ENCODE measurements around the gene BPTF.
"Not testable (repeated sequence)": the region's sequence is repeated elsewhere in the genome, so short reads cannot be mapped to it uniquely, and the experiment has no call there.

BPTF gene

GRCh38 chr17:67824735-67825626, at the start of gene BPTF:
Gene BPTF, plus strand, starts transcription at chr17:67825503. Its CDS starts 222 bp downstream, at chr17:67825725.
- peak; percentile 71 to 83 for DNase-seq

GRCh38 chr17:67779098-67779672, 46.1 kb upstream of the BPTF start:
- DNase-seq, result peak in 1 of 2 donors; percentile 16

GRCh38 chr17:67784364-67785121, 40.8 kb upstream of the BPTF start:
- DNase-seq, result peak in 1 of 2 donors; percentile 64

DNA sequence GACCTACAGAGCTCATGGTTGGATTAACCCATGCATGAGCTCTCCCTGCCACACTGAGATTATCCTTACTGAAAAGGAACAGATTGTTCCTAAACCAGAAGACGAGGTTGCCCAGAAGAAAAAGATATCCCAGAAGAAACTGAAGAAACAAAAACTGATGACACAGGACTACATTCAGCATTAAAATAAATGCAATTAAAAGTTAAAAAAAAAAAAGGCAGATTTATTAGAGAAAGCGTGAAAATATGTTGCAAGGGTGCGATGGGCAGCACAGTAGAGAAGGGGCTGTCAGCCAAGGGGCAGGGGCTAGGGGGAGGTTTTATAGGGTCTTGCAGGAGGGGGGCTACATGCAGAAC, 40.2 kb upstream of the BPTF start:
- no peak for DNase-seq

DNA sequence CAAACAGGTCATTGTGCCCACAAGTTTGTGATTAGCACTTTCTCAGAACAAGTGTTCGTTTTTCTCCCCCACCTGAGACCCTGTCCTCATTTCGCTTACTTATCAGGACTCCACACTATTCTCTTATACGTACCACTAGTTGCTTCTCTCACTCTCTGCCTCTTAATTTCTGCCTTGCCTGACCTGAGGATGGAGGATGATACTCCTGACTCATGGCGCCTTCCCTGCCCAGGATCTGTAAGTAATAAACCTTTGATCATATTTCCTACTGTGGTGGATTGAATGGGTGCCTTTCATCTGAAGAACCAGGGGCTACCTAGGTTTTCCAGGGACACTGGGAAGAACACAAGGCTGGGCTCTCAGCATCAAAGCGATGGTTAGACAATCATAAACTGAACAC, 39.8 kb upstream of the BPTF start:
- DNase-seq, result no peak

DNA sequence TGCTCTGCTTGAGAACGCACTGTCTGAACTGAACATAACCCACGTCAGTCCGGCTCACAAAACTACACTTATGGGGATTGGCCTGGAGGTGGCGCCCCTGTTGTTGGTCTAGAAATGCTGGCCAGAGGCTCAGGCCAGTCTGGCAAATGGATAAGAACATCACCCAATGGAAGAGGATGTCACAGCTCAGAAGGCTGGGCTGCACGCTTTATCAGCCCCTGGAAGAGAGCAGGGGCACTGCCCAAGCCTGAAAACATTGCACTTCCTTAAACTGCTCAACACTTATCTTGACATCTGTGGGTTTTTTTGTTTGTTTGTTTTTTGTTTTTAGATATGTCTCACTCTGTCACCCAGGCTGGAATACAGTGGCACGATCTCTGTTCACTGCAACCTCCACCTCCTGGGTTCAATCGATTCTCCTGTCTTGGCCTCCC, 24.8 kb upstream of the BPTF start:
- DNase-seq, result peak; percentile 9 to 52

DNA sequence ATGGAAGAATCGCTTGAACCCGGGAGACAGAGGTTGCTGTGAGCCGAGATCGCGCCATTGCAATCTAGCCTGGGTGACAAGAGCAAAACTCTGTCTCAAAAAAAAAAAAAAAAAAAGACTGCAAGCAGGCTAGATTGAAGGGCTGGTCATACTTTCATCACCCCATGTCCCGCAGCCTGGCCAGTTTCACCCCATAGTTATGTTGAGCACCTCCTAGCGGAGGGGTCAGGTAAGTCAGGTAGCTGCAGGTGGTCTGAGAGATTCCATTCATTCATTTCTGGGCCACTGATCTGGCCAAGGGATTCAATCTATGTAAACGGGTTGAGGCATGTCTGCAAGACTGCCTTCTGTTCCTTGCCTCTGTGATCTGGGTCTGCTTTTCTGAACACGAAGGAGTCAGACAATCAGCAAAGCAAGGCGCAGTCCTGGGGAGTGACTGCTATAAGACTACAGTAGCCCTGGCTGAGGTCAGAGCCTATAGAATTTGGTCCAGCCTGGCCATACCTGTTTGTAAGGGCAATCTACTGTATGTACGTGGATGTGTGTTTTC, 23.6 kb upstream of the BPTF start:
- no peak for DNase-seq

- no peak for DNase-seq
These were observed 14.8 kb upstream of the BPTF start for GRCh38 chr17:67810464-67810863.

DNA sequence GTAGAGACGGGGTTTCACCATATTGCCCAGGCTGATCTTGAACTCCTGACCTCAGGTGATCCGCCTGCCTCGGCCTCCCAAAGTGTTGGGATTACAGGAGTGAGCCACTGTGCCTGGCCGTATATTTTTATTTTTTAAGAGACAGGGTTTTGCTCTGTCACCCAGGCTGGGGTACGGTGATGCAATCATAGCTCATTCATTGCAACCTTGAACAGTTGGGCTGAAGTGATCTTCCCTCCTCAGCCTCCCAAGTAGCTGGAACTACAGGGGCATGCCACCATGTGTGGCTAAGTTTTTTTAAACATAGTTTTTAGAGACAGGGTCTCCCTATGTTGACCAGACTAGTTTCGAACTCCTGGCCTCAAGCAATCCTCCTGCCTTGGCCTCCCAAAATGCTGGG, 12.9 kb upstream of the BPTF start:
- not testable (repeated sequence) for DNase-seq

DNA sequence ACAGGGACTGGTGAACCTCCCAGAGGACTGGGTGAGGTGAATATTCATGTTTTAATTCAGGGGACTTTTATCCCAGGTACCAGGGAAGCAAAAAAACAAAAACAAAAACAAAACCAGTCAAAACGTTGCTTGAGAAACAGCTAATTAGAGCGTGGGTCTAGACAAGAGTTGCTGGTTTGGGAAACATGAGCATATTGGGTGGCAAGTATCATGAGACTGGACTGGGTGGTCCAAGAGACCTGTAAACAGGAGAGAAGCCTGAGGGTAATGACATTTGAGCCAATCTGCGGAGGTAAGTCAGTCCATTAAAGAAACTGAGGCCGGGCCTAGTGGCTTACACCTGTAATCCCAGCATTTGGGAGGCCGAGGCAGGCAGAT, 11.5 kb upstream of the BPTF start:
- no peak for DNase-seq

DNA sequence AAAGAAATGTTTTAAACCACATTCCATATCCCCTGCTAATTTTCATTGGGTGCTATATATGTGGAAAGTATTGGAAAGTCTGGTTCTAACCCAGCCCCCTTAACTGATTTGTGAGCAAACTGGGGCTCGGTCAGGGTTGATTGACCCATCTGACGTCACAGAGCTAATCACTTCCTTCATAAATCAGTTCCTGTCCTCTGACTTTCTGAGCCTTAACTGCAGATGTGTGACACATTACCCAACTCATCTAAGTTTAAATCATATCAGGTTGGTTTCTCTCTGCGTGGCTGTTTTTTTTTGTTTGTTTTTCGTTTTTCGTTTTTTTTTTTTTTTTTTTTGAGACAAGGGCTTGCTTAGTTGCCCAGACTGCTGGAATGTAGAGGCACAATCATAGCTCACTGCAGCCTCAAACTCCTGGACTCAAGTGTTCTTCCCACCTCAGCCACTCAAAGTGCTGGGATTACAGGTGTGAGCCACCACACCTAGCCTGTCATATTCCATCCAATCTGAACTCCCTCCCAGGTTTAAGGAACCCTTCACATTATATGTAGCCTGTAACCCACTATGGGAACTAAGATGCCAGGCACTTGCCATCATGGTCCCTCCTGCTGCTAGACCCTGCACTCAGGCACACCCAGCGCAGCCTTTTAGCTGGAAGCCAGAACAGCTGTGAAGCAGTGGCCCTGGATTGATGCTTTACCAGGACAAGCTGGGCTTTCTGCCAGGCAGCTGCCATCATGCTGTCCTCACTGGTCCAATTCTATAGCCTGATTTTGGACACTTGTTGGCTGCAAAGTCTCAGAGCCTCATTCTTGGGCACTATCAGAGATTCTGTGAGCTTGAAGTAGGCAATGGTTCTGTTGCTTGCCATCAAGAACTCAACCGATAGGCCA, 6.9 kb upstream of the BPTF start:
- no peak for DNase-seq

GRCh38 chr17:67819722-67820121, 5.6 kb upstream of the BPTF start:
- DNase-seq, result no peak

DNA sequence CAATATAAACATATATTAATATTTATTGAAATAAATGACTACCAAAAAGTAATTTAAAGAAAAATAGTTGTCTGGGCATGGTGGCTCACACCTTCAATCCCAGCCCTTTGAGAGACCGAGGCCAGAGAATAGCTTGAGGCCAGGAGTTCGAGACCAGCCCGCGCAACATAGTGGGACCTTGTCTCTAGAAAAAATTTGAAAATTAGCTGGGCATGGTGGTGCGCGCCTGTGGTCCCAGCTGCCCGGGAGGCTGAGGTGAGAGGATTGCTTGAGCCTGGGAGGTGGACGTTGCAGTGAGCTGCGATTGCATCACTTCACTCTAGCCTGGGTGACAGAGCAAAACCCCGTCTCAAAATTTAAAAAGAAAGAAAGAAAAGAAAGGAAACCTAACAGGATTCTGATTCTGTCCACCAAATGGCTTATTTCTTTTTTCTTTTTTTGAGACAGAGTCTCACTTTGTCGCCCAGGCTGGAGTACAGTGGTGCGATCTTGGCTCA, 3.4 kb upstream of the BPTF start:
- no peak for DNase-seq

DNA sequence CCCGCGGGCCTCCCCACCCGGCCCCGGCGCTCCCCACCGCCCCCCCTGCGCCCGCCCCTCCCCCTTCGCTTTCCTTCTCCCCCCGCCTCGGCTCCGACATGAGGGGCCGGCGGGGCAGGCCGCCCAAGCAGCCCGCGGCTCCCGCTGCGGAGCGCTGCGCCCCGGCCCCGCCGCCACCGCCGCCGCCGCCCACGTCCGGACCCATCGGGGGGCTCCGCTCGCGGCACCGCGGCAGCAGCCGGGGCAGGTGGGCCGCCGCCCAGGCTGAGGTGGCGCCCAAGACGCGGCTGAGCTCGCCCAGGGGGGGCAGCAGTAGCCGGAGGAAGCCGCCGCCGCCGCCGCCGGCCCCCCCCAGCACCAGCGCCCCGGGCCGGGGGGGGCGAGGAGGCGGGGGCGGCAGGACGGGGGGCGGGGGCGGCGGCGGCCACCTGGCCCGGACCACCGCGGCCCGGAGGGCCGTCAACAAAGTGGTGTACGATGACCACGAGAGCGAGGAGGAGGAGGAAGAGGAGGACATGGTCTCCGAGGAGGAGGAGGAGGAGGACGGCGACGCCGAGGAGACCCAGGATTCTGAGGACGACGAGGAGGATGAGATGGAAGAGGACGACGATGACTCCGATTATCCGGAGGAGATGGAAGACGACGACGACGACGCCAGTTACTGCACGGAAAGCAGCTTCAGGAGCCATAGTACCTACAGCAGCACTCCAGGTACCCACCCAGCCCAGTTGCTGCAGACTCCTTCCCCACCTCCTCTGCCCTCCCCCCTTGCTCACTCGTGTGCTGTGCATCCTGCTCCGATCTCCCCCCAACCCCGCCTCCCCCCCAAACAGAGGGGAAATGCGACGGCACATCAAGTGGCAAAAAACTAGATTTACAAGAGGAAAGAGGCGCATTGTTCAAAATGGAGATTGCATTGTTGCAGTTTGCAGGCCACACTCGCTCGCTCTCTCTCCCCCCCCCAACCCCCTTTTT, 611 bp downstream of the BPTF start:
- DNase-seq, result peak; percentile 28 to 40

GRCh38 chr17:67829331-67829730, 4.0 kb downstream of the BPTF start:
- no peak for DNase-seq

GRCh38 chr17:67830440-67830839, 5.1 kb downstream of the BPTF start:
- DNase-seq, result no peak

GRCh38 chr17:67831268-67831667, 6.0 kb downstream of the BPTF start:
- no peak for DNase-seq

GRCh38 chr17:67833134-67833533, 7.8 kb downstream of the BPTF start:
- no peak for DNase-seq

- DNase-seq, result no peak
These were observed 8.8 kb downstream of the BPTF start for GRCh38 chr17:67833946-67834631.

GRCh38 chr17:67834634-67835033, 9.3 kb downstream of the BPTF start:
- DNase-seq, result no peak

All from bone marrow (tissue), 2 donors.